ENCODE measurements around the gene CIB4.

DNA sequence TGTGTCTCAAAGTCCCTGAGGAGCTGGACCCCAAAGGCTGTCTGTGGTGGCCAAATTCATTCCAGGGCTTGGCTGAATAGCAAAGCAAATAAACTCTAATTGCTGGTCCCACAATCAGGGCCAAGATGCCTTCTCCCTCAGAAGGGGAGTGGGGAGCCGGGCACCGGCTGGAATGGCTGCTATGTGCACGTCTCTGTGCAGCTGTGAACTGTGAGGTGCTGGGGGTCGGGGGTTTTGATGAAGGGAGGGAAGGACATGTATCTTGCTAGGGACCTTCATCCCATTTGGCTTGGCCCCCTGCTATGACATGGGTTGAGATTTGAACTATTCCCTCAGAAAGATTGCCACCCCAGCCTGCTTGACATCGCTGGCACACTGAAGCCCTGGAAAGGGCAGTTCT lies 60.4 kb downstream of the CIB4 start:
- TF ChIP-seq, protein P1, sequence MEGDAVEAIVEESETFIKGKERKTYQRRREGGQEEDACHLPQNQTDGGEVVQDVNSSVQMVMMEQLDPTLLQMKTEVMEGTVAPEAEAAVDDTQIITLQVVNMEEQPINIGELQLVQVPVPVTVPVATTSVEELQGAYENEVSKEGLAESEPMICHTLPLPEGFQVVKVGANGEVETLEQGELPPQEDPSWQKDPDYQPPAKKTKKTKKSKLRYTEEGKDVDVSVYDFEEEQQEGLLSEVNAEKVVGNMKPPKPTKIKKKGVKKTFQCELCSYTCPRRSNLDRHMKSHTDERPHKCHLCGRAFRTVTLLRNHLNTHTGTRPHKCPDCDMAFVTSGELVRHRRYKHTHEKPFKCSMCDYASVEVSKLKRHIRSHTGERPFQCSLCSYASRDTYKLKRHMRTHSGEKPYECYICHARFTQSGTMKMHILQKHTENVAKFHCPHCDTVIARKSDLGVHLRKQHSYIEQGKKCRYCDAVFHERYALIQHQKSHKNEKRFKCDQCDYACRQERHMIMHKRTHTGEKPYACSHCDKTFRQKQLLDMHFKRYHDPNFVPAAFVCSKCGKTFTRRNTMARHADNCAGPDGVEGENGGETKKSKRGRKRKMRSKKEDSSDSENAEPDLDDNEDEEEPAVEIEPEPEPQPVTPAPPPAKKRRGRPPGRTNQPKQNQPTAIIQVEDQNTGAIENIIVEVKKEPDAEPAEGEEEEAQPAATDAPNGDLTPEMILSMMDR (IDR thresholded peaks at IDR 0.05): no peak
- no peak for TF ChIP-seq POLR2A (IDR thresholded peaks at IDR 0.05)

Data from vagina (tissue), 2 donors.